Keratinocyte (primary cell): ENCODE data around the gene TINCR.

Source experiments
- EZH2 ChIP-seq: IDR thresholded peaks from one replicate; pipeline ENCODE4 v1.6.1; 2012; ENCODE audit warnings: inconsistent platforms, mild to moderate bottlenecking, low read length, moderate library complexity
- TF ChIP-seq, protein P1 (sequence below), 3 experiments: IDR thresholded peaks in 1 of 3; conservative IDR thresholded peaks in 1 of 3; optimal IDR thresholded peaks in 1 of 3; 2 replicates in 2 of 3; 3 replicates in 1 of 3; pipeline versions ENCODE3 to v1.5.1; 2011; ENCODE audit warnings: low read length in 3 of 3, mild to moderate bottlenecking in 3 of 3, moderate library complexity in 2 of 3, control low read depth in 1 of 3, inconsistent platforms in 1 of 3; ENCODE audit not compliant: insufficient read depth in 2 of 3; ENCODE audit errors: extremely low read depth in 1 of 3

GRCh38 chr19:5587071-5587455 lies 19.3 kb upstream of the TINCR start:
- TF ChIP-seq, protein P1, sequence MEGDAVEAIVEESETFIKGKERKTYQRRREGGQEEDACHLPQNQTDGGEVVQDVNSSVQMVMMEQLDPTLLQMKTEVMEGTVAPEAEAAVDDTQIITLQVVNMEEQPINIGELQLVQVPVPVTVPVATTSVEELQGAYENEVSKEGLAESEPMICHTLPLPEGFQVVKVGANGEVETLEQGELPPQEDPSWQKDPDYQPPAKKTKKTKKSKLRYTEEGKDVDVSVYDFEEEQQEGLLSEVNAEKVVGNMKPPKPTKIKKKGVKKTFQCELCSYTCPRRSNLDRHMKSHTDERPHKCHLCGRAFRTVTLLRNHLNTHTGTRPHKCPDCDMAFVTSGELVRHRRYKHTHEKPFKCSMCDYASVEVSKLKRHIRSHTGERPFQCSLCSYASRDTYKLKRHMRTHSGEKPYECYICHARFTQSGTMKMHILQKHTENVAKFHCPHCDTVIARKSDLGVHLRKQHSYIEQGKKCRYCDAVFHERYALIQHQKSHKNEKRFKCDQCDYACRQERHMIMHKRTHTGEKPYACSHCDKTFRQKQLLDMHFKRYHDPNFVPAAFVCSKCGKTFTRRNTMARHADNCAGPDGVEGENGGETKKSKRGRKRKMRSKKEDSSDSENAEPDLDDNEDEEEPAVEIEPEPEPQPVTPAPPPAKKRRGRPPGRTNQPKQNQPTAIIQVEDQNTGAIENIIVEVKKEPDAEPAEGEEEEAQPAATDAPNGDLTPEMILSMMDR (optimal IDR thresholded peaks at IDR 0.05 in 1 of 3, IDR thresholded peaks at IDR 0.05 in 1 of 3, conservative IDR thresholded peaks at IDR 0.05 in 1 of 3; ENCODE audit: extremely low read depth in 1 of 3, insufficient read depth in 2 of 3, low read length in 3 of 3) = no peak
- TF ChIP-seq EZH2 = no peak
